ENCODE measurements around the gene KRT15. TPM values are rescaled to one million over a fixed set of nuclear protein-coding genes. Genes with fewer than 3 reads are reported as not detected.

Gene KRT15
- total and polyA plus RNA-seq, 2 of the 8 experiments (the other 6 are each of a cell fraction or from before 2014, with no cell fraction given) = 0.11 to 0.13 TPM

GRCh38 chr17:41532947-41533570 lies 14.4 kb upstream of the KRT15 start:
- 88% methylated on average over 9 of the region's 9 CpGs; no CpG with 5 or more reads in 1 of the 2 experiments for WGBS, 2 experiments (ENCODE audit: extremely low coverage in 1 of 2, insufficient coverage in 1 of 2, insufficient read length in 1 of 2, insufficient replicate concordance in 2 of 2, low coverage in 1 of 2, low lambda C conversion rate in 2 of 2, missing lambda C conversion rate in 1 of 2)
- Histone ChIP-seq H3K23ac (ENCODE audit: insufficient read length) (no peak overlapping the region), H2BK20ac (ENCODE audit: low read length) (no peak overlapping the region), H2BK12ac (ENCODE audit: low read depth, low read length) (no peak overlapping the region), H3K79me2 (ENCODE audit: control insufficient read depth in 1 of 2, insufficient read depth in 2 of 2, low read length in 2 of 2) (no peaks in the 10 kb centered on the region), H4K5ac (ENCODE audit: insufficient read length, low read depth, low read length) (no peak overlapping the region), H3K4me1 (replicated peaks in 1 of 4; ENCODE audit: control insufficient read depth in 3 of 4, insufficient read depth in 4 of 4, low read length in 3 of 4) (peaks cover 6 to 22% (median 12%) of the 10 kb centered on the region in 4 experiments), H4K91ac (replicated peaks; ENCODE audit: insufficient read length, low read length) (no peak overlapping the region), H3K4me3 (ENCODE audit: extremely low read depth in 1 of 4, insufficient read depth in 2 of 4, low read depth in 3 of 4, low read length in 4 of 4) (no peak overlapping the region), H2BK120ac (replicated peaks; ENCODE audit: low read depth, low read length) (no peak overlapping the region), H2AK5ac (ENCODE audit: low read depth, low read length) (no peak overlapping the region), H4K20me1 (replicated peaks in 1 of 2; ENCODE audit: control insufficient read depth in 1 of 2, insufficient read depth in 2 of 2, low read length in 2 of 2) (no peaks in the 10 kb centered on the region), H3K9ac (replicated peaks in 1 of 4; ENCODE audit: extremely low read depth in 1 of 4, low read depth in 3 of 4, low read length in 3 of 4) (no peak overlapping the region), H3K27me3 (replicated peaks in 1 of 4; ENCODE audit: control insufficient read depth in 3 of 4, extremely low read depth in 1 of 4, insufficient read depth in 3 of 4, low read length in 3 of 4) (no peaks in the 10 kb centered on the region; a peak in 1 of 7 replicates), H3K27ac (ENCODE audit: low read depth, low read length) (no peak overlapping the region), H2AFZ (ENCODE audit: low read length) (no peak overlapping the region), H3K4ac (replicated peaks; ENCODE audit: insufficient read length, low read depth, low read length) (no peak overlapping the region), H3K9me3 (ENCODE audit: insufficient read depth in 2 of 2, low read depth in 1 of 2, low read length in 1 of 2) (no peaks in the 10 kb centered on the region), H2BK15ac (ENCODE audit: low read length) (peak overlapping the region; percentile 61; the same call in 1 of the 2 replicates), H3K14ac (ENCODE audit: insufficient read length) (no peak overlapping the region), H3K4me2 (ENCODE audit: insufficient read depth in 1 of 2, low read depth in 2 of 2, low read length in 2 of 2) (no peak overlapping the region), H4K8ac (ENCODE audit: extremely low read depth, insufficient read depth, low read length) (no peak overlapping the region; the same call in 1 of the 2 replicates), H3K36me3 (ENCODE audit: control insufficient read depth in 2 of 4, insufficient read depth in 4 of 4, low read length in 3 of 4) (no peaks in the 10 kb centered on the region), H3K18ac (ENCODE audit: extremely low read depth, low read length) (no peak overlapping the region), H3K23me2 (ENCODE audit: low read depth, low read length) (no peaks in the 10 kb centered on the region; the same call in 1 of the 2 replicates), H3K79me1 (ENCODE audit: low read depth, low read length) (no peaks in the 10 kb centered on the region), H3K56ac (replicated peaks; ENCODE audit: insufficient read length, low read depth, low read length) (no peak overlapping the region), H2BK5ac (ENCODE audit: low read depth, low read length) (no peak overlapping the region)
- FAIRE-seq = no peak
- POLR2A ChIA-PET (ENCODE audit: partially characterized antibody) = interaction anchor here (1.4 kb wide), 1 partner anchor 155 kb away, joined by 4 read pairs; the partner anchor contains the start of gene EIF1
- no peak for DNase-seq (ENCODE audit: low read depth in 1 of 2, low spot score in 2 of 2)
- CTCF ChIA-PET (ENCODE audit: partially characterized antibody) = interaction anchor here (0.9 to 7.4 kb wide), 7 partner anchors 10 to 130 kb away, joined by 3 to 79 read pairs (median 5); no protein-coding TSS in a partner anchor
- no peak for TF ChIP-seq FOSL1 (IDR thresholded peaks at IDR 0.05; ENCODE audit: insufficient read depth, low read depth, low read length)
- TF ChIP-seq YY1 (IDR thresholded peaks at IDR 0.05; ENCODE audit: low read depth, low read length) = no peak
- no peak for TF ChIP-seq ATF3 (IDR thresholded peaks at IDR 0.05; ENCODE audit: insufficient read depth, low read depth, low read length)
- no peak for TF ChIP-seq EZH2 (IDR thresholded peaks at IDR 0.05; ENCODE audit: low read depth, low read length, severe bottlenecking)
